Panc1 (cell line): ENCODE measurements around the gene NLRC4. TPM values are rescaled to one million over a fixed set of nuclear protein-coding genes. Genes with fewer than 3 reads are reported as not detected.

ENCODE experiments used
- ATAC-seq: fragments of 200-7000 bp; cut with Tn5 transposase; 2 replicates; pipeline ENCODE4 v1.9.1; 2020; ENCODE audit warnings: mild to moderate bottlenecking, moderate library complexity
- BruUV-seq: library from RNA; stranded (reverse); fragments of 400-500 nt; replicated peaks from 2 replicates; lab custom pipeline; 2021; lab: Mats Ljungman, UMichigan
- CTCF ChIA-PET: fragments of 300-600 bp; sonication (Branson Sonifier 250); formaldehyde crosslinking; loops from one replicate; lab custom pipeline; 2022; ENCODE audit warnings: antibody characterized with exemption; lab: Charles Lee
- POLR2A ChIA-PET: fragments of 300-600 bp; sonication (Branson Sonifier 250); formaldehyde crosslinking; loops from one replicate; lab custom pipeline; 2022; ENCODE audit warnings: antibody characterized with exemption; lab: Charles Lee
- DNase-seq: peaks from one replicate; pipeline ENCODE4 v3.0.0-alpha.2; 2010; ENCODE audit warnings: low read depth, low spot score
- H3K27ac ChIP-seq: 2 replicates; pipeline ENCODE4 v1.5.1; 2011; ENCODE audit warnings: mild to moderate bottlenecking, low read length, inconsistent platforms
- H3K27me3 ChIP-seq: fragments of 200-500 bp; sonication (Bioruptor generic); 2 replicates; pipeline ENCODE4 v1.6.0; 2014; ENCODE audit warnings: low read length, inconsistent platforms; ENCODE audit not compliant: control insufficient read depth, insufficient read depth
- H3K36me3 ChIP-seq: fragments of 200-500 bp; sonication (Bioruptor generic); 2 replicates; pipeline ENCODE4 v1.5.1; 2014; ENCODE audit warnings: inconsistent platforms, mild to moderate bottlenecking, low read length, moderate library complexity; ENCODE audit not compliant: control insufficient read depth, insufficient read depth
- H3K4me1 ChIP-seq: 2 replicates; pipeline ENCODE4 v1.5.1; 2011; ENCODE audit warnings: inconsistent platforms, mild to moderate bottlenecking, low read length, moderate library complexity; ENCODE audit not compliant: control insufficient read depth, insufficient read depth
- H3K4me3 ChIP-seq, 2 experiments: 2 replicates each; pipeline ENCODE4 v1.5.1; 2011 to 2012; ENCODE audit warnings: low read depth in 2 of 2, low read length in 2 of 2, mild to moderate bottlenecking in 2 of 2, inconsistent platforms in 1 of 2, moderate library complexity in 1 of 2
- H3K9me3 ChIP-seq: fragments of 200-500 bp; sonication (Bioruptor generic); 2 replicates; pipeline ENCODE4 v1.5.1; 2014; ENCODE audit warnings: low read depth, mild to moderate bottlenecking, inconsistent platforms, low read length, moderate library complexity; ENCODE audit not compliant: control insufficient read depth, insufficient read depth
- CTCF ChIP-seq: fragments of 450-650 bp; IDR thresholded peaks from 2 replicates; pipeline ENCODE4 v1.5.1; 2017; ENCODE audit warnings: mild to moderate bottlenecking
- POLR2AphosphoS5 ChIP-seq: IDR thresholded peaks from 2 replicates; pipeline ENCODE4 v1.6.1; 2012; ENCODE audit warnings: mild to moderate bottlenecking, low read depth, low read length, moderate library complexity
- REST ChIP-seq, 2 experiments: IDR thresholded peaks; 2 replicates each; pipeline ENCODE4 v1.6.1; 2011 to 2012; ENCODE audit warnings: low read depth in 2 of 2, control low read depth in 1 of 2, low read length in 1 of 2, mild to moderate bottlenecking in 1 of 2, moderate library complexity in 1 of 2; ENCODE audit not compliant: insufficient read depth in 1 of 2
- SIN3A ChIP-seq: IDR thresholded peaks from 2 replicates; pipeline ENCODE4 v1.6.1; 2012; ENCODE audit warnings: low read depth, mild to moderate bottlenecking, low read length, moderate library complexity, borderline replicate concordance; ENCODE audit not compliant: insufficient read depth
- TCF7L2 ChIP-seq: IDR thresholded peaks from 2 replicates; pipeline ENCODE4 v1.6.1; 2011; ENCODE audit warnings: mild to moderate bottlenecking, low read depth, low read length, inconsistent platforms
- in situ Hi-C: cut with HindIII; loops from 2 replicates; pipeline ENCODE4 v1.10.0; 2016; ENCODE audit warnings: low sequenced_read_pairs, low pct_unique_long_range_greater_than_20kb
- intact Hi-C: fragments of 100-400 bp; cut with micrococcal nuclease; formaldehyde crosslinking; loops from one replicate; pipeline ENCODE4 v1.10.0; 2022; ENCODE audit not compliant: unreplicated experiment
- total RNA-seq: library from RNA; stranded (reverse); gene quantifications from one replicate; pipeline ENCODE4 v1.2.1, GENCODE V29; 2021; ENCODE audit not compliant: unreplicated experiment

The NLRC4 gene
- total RNA-seq, 1 experiment from 2014 or later, result not detected

GRCh38 chr2:32246911-32247310, 17.8 kb downstream of the NLRC4 start:
- POLR2A ChIA-PET, result no interaction called here
- TF ChIP-seq CTCF (no peak), POLR2AphosphoS5 (no peak), REST (IDR thresholded peaks at IDR 0.05; ENCODE audit: insufficient read depth in 1 of 2, low read depth in 2 of 2, low read length in 1 of 2) (no peak), SIN3A (no peak), TCF7L2 (no peak)
- CTCF ChIA-PET, result no interaction called here
- DNase-seq (no peak), ATAC-seq (no peak)
- Histone ChIP-seq H3K27ac (no peak overlapping the region), H3K4me3 (no peak overlapping the region), H3K4me1 (no peaks in the 10 kb centered on the region), H3K9me3 (no peaks in the 10 kb centered on the region), H3K36me3 (no peaks in the 10 kb centered on the region), H3K27me3 (no peaks in the 10 kb centered on the region)
- intact Hi-C loops (no loop called here), in situ Hi-C loops (no loop called here)
- BruUV-seq, result no TSS peak

GRCh38 chr2:32242331-32242730, 22.4 kb downstream of the NLRC4 start:
- TF ChIP-seq POLR2AphosphoS5 (no peak), CTCF (no peak), REST (IDR thresholded peaks at IDR 0.05; ENCODE audit: insufficient read depth in 1 of 2, low read depth in 2 of 2, low read length in 1 of 2) (no peak), SIN3A (no peak), TCF7L2 (no peak)
- Histone ChIP-seq H3K4me1 (no peaks in the 10 kb centered on the region), H3K36me3 (no peaks in the 10 kb centered on the region), H3K27me3 (no peaks in the 10 kb centered on the region), H3K9me3 (no peaks in the 10 kb centered on the region), H3K27ac (no peak overlapping the region), H3K4me3 (no peak overlapping the region)
- ChIA-PET POLR2A (no interaction called here), CTCF (no interaction called here)
- BruUV-seq, result no TSS peak
- intact Hi-C loops (no loop called here), in situ Hi-C loops (no loop called here)
- ATAC-seq, result no peak
- no peak for DNase-seq
